ENCODE results near the gene SLC25A51. TPM values are rescaled to one million over a fixed set of nuclear protein-coding genes. Genes with fewer than 3 reads are reported as not detected.

Gene SLC25A51
- total RNA-seq, 1 donor from 2014 or later: 63.7 TPM

- DNase-seq (ENCODE audit: low read depth) (no peak), FAIRE-seq (no peak)
- H3K4me3 ChIP-seq (ENCODE audit: low read depth, low read length): no peak overlapping the region
- no peaks in the 10 kb centered on the region for H3K27me3 ChIP-seq (ENCODE audit: control insufficient read depth, insufficient read depth, low read length)
- no peak for TF ChIP-seq CTCF (IDR thresholded peaks at IDR 0.05; ENCODE audit: insufficient read depth, low read length, severe bottlenecking)
- H3K36me3 ChIP-seq (ENCODE audit: control insufficient read depth, insufficient read depth, low read length): no peaks in the 10 kb centered on the region
These were observed 33.7 kb downstream of the SLC25A51 start for GRCh38 chr9:37870081-37870798.

- DNase-seq (ENCODE audit: low read depth) (no peak), FAIRE-seq (no peak)
- no peak for TF ChIP-seq CTCF (IDR thresholded peaks at IDR 0.05; ENCODE audit: insufficient read depth, low read length, severe bottlenecking)
- H3K36me3 ChIP-seq (ENCODE audit: control insufficient read depth, insufficient read depth, low read length): peaks cover 12% of the 10 kb centered on the region
- no peaks in the 10 kb centered on the region for H3K27me3 ChIP-seq (ENCODE audit: control insufficient read depth, insufficient read depth, low read length)
- no peak overlapping the region for H3K4me3 ChIP-seq (ENCODE audit: low read depth, low read length)
These were observed 41.4 kb downstream of the SLC25A51 start for GRCh38 chr9:37862530-37862929.

GRCh38 chr9:37859043-37859442 is 44.9 kb downstream of the SLC25A51 start:
- FAIRE-seq: no peak
- H3K27me3 ChIP-seq (ENCODE audit: control insufficient read depth, insufficient read depth, low read length): no peaks in the 10 kb centered on the region
- H3K36me3 ChIP-seq (ENCODE audit: control insufficient read depth, insufficient read depth, low read length): peaks cover 12% of the 10 kb centered on the region
- no peak overlapping the region for H3K4me3 ChIP-seq (ENCODE audit: low read depth, low read length)
- no peak for TF ChIP-seq CTCF (IDR thresholded peaks at IDR 0.05; ENCODE audit: insufficient read depth, low read length, severe bottlenecking)
- DNase-seq (ENCODE audit: low read depth): peak; percentile 17

- TF ChIP-seq CTCF (IDR thresholded peaks at IDR 0.05; ENCODE audit: insufficient read depth, low read length, severe bottlenecking): no peak
- no peak for DNase-seq (ENCODE audit: low read depth)
- H3K4me3 ChIP-seq (ENCODE audit: low read depth, low read length): no peak overlapping the region
- H3K27me3 ChIP-seq (ENCODE audit: control insufficient read depth, insufficient read depth, low read length): no peaks in the 10 kb centered on the region
- FAIRE-seq: no peak
- peaks cover 8% of the 10 kb centered on the region for H3K36me3 ChIP-seq (ENCODE audit: control insufficient read depth, insufficient read depth, low read length)
These were observed 47.4 kb downstream of the SLC25A51 start for GRCh38 chr9:37856551-37856950.

GRCh38 chr9:37852222-37852621 is 51.7 kb downstream of the SLC25A51 start:
- FAIRE-seq (no peak), DNase-seq (ENCODE audit: low read depth) (no peak)
- H3K4me3 ChIP-seq (ENCODE audit: low read depth, low read length): no peak overlapping the region
- no peaks in the 10 kb centered on the region for H3K36me3 ChIP-seq (ENCODE audit: control insufficient read depth, insufficient read depth, low read length)
- no peak for TF ChIP-seq CTCF (IDR thresholded peaks at IDR 0.05; ENCODE audit: insufficient read depth, low read length, severe bottlenecking)
- no peaks in the 10 kb centered on the region for H3K27me3 ChIP-seq (ENCODE audit: control insufficient read depth, insufficient read depth, low read length)

All from bronchial epithelial cell (primary cell).